Measurements from ENCODE around the gene PPP1R16B.

Gene PPP1R16B

DNA sequence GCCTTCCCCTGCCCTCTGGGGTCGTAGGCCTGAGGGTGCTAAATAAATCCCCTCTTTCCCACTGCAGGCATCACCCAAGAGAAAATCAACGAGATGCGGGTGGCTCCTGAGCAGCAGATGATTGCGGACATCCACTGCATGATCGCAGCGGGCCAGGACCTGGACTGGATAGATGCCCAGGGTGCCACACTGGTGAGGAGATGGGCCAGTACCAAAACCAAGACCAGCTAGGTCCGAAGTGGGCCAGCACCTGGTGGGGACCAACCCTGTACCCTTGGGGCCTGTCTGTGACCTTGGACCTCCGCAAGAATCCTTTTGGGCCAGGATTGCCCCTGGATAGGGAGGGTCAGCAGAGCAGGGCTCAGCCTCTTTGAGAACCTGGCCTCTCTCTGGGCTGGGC, 97.1 kb downstream of the PPP1R16B start:
- no peak for DNase-seq

GRCh38 chr20:38903335-38903734, 97.8 kb downstream of the PPP1R16B start:
- DNase-seq, result no peak

DNA sequence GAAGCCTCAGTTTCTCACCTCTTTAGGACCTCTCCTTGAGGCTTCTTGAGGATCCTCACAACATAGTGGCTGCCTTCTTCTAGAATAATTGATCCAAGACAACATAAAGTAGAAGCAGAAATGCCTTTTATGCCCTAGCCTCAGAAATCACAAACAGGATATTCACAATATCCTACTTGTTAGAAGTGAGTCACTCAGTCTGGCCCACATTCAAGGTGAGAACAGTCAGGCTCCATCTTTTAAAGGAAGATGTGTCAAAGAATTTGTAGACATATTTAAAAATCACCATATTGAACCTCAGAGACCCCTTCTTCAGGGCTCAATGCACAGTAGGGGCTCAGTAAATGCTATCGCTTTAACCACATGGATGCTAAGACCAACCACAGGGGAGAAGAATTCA, 99.9 kb downstream of the PPP1R16B start:
- DNase-seq, result no peak

GRCh38 chr20:38907918-38908677, 102.6 kb downstream of the PPP1R16B start:
- no peak for DNase-seq

DNA sequence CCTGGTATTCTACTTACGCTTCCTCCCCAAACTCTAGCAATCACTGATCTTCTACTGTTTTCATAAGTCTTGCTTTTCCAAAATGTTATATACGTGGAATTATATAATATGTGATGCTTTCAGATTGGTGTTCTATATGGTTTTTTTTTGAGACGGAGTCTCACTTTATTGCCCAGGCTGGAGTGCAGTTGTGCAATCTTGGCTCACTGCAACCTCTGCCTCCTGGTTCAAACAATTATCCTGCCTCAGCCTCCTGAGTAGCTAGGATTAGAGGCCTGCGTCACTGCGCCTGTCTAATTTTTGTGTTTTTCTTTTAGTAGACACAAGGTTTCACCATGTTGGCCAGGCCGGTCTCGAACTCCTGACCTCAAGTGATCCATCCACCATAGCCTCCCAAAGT, 109.9 kb downstream of the PPP1R16B start:
- no peak for DNase-seq

DNA sequence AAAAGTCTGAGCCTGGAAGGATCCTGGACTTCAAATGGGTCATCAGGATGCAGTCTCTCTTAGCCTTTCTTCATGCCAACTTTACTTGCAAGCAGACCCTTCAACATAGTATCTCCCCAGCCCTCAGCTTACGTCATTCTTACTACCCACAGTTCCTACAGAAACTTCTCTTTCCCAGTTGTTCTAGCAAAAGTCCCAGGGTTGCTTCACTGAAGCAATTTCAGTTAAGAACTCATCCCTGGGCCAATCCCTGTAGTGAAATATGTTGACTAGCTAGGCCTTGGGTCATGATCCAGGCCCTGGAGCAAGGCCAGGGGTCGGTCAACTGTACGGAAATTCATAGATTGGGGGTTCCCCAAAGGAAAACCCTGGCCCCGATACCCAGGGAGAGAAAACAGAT, 112.2 kb downstream of the PPP1R16B start:
- no peak for DNase-seq

- DNase-seq, result no peak
These were observed 112.7 kb downstream of the PPP1R16B start for GRCh38 chr20:38918172-38918571.

DNA sequence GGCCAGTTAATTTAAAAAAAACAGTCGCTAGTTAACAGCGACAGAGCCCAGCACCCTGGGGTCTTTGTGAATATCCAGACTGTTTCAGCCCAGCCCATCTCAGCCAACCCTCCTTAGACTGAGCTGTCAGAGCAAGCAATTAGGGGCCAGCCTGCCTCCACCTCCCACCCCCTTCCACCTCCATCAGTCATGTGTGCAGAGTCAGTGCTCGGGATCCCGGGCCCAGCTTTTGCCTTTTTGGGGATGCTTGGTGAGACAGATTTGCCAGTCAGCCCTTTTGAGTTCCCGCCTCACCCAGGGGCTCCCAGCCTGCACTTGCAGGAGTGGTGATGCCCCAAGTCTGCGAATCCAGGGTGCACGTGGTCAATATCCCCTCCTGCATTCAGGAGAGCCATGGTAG, 114.2 kb downstream of the PPP1R16B start:
- DNase-seq, result no peak

- no peak for DNase-seq
These were observed 114.9 kb downstream of the PPP1R16B start for GRCh38 chr20:38920411-38920810.

DNA sequence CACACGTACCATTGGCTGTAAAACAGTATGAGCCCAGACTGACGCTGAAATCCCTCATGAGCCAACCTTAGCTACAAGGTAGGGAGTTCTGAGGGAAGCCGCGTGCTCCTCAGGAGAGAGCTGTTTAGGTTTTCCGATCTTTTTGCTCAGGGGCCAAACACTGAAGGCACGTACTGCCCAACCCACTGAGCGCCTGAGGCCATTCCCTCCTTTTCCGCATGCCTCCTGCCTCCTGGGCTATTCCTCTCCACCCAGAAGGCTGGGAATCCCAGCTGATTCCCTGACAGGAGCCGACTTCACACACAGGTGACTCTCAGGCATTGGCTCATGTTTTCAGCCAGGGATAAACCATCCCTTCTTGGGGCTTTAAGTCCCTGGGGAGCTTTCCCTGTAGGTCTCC, 115.4 kb downstream of the PPP1R16B start:
- no peak for DNase-seq

- DNase-seq, result no peak
These were observed 119.2 kb downstream of the PPP1R16B start for GRCh38 chr20:38924718-38925117.

GRCh38 chr20:38926142-38926933, 120.8 kb downstream of the PPP1R16B start, which contains the start of gene FAM83D:
TSS of gene FAM83D (plus strand) at chr20:38926417. CDS start at chr20:38926443, 26 bp downstream.
- peak; percentile 99 for DNase-seq

DNA sequence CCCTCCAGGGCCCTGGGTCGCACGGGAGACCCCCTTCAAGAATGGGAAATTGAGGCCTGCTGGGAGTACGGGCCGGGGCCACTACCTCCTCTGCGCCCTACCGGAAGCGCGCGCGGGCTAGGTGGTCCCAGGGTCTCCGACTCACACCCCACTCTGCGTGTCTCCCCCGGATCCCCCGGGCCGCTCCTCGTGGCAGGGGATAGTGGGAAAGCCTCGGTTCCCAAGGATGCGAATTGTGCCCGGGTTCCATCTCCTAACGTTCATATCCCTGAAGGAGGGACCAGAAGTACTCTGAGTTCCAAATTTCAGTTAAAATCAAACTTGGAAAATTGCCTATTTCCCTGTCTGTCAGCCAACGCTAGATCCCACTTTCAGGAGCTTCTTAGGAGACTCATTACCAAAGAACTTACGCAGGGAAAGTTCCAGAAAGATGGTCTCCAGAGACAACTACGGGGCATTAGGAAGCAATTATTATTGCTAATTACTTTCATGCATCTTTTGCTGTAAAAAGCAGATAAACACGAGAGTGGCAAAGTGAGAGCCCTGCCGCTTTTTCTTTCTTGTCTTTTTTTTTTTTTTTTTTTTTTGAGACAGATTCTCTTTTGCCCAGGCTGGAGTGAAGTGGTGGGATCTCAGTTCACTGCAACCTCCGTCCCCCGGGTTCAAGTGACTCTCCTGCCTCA, 121.6 kb downstream of the PPP1R16B start:
- DNase-seq, result no peak

GRCh38 chr20:38927902-38928578, 122.5 kb downstream of the PPP1R16B start:
- peak; percentile 77 for DNase-seq

- DNase-seq, result no peak
These were observed 124.7 kb downstream of the PPP1R16B start for GRCh38 chr20:38930242-38930569.

DNA sequence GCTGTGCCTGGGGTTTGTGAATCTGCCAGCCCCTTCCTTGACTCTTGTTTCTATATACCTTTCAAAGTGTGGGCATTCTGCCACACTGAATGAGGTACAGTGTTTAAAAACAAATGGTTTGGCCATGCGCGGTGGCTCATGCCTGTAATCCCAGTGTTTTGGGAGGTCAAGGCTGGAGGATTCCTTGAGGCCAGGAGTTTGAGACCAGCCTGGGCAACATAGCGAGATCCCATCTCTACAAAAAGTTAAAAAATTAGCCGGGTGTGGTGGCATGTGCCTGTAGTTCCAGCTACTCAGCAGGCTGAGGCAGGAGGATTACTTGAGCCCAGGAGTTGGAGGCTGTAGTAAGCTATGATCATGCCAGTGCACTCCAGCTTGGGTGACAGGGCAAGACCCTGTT, 126.5 kb downstream of the PPP1R16B start:
- DNase-seq, result no peak

DNA sequence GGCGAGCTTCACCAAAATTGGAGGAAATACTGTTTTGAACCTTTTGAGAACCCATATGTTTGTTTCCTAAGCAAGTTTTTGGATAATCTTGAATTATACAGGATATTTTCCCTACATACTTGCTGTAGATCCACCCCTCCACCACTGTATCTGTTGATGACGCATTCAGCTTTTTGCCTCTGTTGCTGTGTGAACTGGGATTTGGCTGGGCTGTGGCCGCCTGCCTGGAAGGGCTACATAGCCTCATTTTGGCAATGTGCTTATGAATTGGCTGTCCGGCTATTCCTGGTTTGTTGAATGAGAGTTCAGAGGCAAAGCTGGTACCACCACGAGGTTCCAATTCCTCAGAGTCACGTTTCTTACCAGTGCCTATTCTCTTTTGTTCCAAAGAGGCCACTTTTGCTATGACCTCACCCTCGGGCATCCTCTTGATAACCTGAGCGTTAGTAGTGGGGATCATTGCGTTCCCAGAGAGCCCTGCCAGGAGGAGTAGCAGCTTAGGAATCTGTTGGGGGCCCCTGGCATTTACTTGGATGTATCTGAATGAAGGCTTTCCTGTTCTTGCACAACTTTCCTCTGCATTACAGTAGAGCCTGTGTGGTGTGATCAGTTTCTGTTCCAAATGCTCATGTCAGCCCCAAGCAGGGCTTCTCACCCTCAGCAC, 127.1 kb downstream of the PPP1R16B start:
- DNase-seq, result no peak

DNA sequence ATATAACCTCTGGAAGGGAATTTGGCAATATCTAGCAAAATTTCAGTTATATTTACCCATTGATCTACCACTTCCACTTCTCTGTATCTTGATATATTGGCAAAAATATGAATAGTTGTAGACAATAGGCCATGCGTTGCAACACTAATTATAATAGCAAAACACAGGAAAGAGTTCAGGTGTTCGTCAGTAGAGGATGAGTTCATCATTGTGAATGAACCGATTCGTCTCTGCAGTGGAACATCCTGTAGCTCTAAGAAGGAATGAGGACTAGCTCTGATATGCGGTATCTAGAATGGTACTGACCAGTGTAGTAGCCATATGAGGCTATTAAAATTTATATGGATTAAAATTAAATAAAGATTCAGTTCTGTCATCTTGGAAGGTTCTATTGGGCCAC, 129.0 kb downstream of the PPP1R16B start:
- DNase-seq, result no peak

GRCh38 chr20:38935285-38935684, 129.8 kb downstream of the PPP1R16B start:
- DNase-seq, result no peak

DNA sequence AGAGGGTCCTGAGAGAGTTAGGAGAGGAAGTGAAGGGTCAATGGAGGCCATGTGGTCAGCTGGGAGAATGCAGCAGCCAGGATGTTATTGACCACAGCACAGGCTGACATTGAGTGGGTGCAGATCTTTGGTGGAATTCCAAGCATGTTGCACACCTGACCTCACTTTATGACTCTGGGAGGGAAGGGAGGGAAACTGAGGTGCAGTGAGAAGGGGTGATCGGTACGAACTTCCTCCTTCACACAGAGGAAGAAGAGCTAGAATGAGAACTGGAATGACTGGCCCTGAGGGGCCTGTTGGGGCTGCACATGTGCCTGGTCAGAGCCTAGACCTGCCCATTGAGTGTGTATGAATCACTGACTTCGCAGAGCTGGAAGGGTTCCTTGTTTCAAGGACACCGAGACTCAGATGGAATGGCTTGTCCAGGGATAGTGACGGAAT, 130.5 kb downstream of the PPP1R16B start:
- DNase-seq, result no peak

DNA sequence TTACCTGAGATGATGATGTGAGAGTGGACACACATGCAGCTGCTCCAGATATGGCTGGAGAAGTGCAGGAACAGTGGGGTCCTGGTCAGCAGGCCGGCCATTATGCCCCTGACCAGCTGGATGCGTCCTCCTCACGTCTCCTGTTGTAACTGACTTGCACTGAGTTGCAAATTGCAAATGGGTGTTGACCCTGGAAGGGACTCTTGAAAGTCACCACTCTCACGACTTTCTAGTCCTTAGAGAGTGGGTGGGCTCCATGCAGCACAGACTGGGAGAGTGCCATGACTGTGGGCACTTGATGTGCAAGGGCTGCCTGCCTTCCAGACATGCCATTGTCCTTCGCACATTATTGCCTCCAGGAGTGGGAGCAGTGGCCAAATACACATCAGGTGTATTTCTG, 131.5 kb downstream of the PPP1R16B start:
- DNase-seq, result no peak

DNA sequence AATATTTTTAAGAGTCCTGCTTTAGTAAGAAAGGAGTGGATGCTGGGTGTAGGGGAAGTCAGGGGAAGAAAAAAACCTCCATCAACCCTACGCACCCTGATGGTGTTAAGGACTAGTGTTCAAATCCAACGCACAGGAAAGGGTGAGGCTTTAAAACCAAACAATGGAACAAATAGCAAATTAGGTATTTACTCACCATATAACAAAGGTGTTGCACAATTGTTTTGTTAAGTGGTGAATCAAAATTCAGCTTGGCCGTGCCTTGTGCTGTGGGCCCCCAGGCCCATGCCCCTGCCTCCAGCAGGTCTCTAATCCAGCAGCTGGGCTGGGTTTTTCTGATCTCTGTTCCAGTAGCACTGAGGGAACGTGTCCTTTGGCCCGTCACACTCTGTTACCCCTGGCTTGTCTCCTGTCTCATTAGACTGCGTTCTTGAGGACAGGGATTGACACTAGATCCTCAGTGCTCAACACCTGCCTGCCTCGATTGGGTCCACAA, 132.5 kb downstream of the PPP1R16B start:
- DNase-seq, result no peak

Data from hematopoietic multipotent progenitor cell treated with erythropoietin and hydrocortisone succinate and interleukin-3 and kit ligand, for 6 days (in vitro differentiated cells).